HCT116 (cell line): Measurements from ENCODE around the gene TMCO5A.

ENCODE experiments used
- ATF3 ChIP-seq: IDR thresholded peaks from 2 replicates; pipeline ENCODE4 v1.6.1; 2012
- CEBPB ChIP-seq: IDR thresholded peaks from 2 replicates; pipeline ENCODE4 v1.6.1; 2012; ENCODE audit warnings: low read depth
- CTCF ChIP-seq, 3 experiments: fragments of 200-600 bp in 1 of 3; sonication (generic) in 1 of 3; IDR thresholded peaks in 2 of 3; conservative IDR thresholded peaks in 1 of 3; 2 replicates each; pipeline ENCODE4 v1.5.1; 2012 to 2017; ENCODE audit warnings: low read depth in 2 of 3, low read length in 2 of 3, antibody characterized with exemption in 1 of 3, borderline replicate concordance in 1 of 3, control low read depth in 1 of 3, mild to moderate bottlenecking in 1 of 3, mixed read lengths in 1 of 3, mixed run types in 1 of 3, moderate library complexity in 1 of 3; ENCODE audit not compliant: insufficient read depth in 1 of 3
- EZH2 ChIP-seq: fragments of 200-600 bp; sonication (generic); IDR thresholded peaks from 2 replicates; pipeline ENCODE4 v1.6.1; 2017; ENCODE audit warnings: antibody characterized with exemption, mixed run types
- JUND ChIP-seq: IDR thresholded peaks from 2 replicates; pipeline ENCODE4 v1.6.1; 2012
- MAX ChIP-seq: IDR thresholded peaks from 2 replicates; pipeline ENCODE4 v1.6.1; 2012
- POLR2A ChIP-seq: IDR thresholded peaks from 2 replicates; pipeline ENCODE4 v1.7.0; 2011; ENCODE audit warnings: borderline replicate concordance; ENCODE audit not compliant: insufficient read depth, insufficient read length; ENCODE audit errors: extremely low read depth
- POLR2AphosphoS5 ChIP-seq: IDR thresholded peaks from 2 replicates; pipeline ENCODE4 v1.6.1; 2011; ENCODE audit warnings: mild to moderate bottlenecking, low read depth, low read length, moderate library complexity
- RAD21 ChIP-seq: IDR thresholded peaks from 2 replicates; pipeline ENCODE4 v1.6.1; 2012; ENCODE audit warnings: low read depth, mild to moderate bottlenecking
- ZNF274 ChIP-seq: fragments of 200-500 bp; sonication (Bioruptor generic); IDR thresholded peaks from 2 replicates; pipeline ENCODE4 v1.6.1; 2014; ENCODE audit warnings: mild to moderate bottlenecking, low read depth, low read length, inconsistent platforms
- TF ChIP-seq, protein P1 (sequence below): IDR thresholded peaks from 2 replicates; pipeline ENCODE4 v1.6.1; 2012; ENCODE audit warnings: low read depth

DNA sequence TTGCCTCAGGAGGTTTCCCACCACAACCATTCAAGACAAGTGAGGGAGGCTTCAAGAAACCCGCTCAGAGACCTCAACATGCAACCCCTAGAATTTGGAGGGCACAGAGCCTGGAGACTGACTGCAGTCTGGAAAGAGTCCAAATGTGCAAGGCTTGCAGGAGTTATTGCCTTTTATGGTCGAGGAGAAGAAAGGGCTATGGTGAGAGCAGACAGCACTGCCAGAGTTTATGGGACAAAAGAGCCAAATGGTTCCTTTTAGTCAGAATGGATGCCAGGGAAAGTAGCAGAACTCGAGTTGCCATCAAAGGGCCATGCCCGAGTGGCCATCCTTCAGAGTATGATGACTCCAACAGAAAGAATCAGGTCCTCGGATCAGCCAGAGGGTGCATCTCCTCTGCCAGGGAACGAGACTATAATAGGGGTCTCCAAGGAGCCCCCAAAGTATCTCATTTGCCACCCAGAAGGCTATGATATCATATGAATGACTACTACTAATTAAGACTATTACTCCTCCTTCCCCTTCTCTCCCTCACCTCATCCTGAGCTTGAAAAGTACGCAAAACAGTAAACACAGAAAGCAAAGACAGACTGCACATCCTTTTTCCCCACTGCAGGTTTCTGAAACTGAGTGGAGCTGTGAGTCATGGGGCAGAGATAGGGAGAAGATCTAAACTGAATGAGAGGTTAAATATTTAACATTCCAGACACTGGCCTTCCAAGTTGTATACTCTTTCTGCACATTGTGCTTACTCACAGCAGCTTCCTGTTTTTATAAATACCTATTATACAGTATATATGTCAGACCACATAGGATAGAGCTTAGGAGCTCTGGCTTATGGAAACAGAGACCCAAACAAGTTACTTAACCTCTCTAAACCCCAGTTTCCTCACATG, 33.9 kb upstream of the TMCO5A start:
- TF ChIP-seq CTCF (IDR thresholded peaks at IDR 0.05 in 2 of 3, conservative IDR thresholded peaks at IDR 0.05 in 1 of 3; ENCODE audit: borderline replicate concordance in 1 of 3, insufficient read depth in 1 of 3, low read depth in 2 of 3, low read length in 2 of 3): no peak
- TF ChIP-seq CEBPB: no peak
- TF ChIP-seq EZH2: no peak
- TF ChIP-seq POLR2A: no peak
- no peak for TF ChIP-seq POLR2AphosphoS5
- no peak for TF ChIP-seq JUND
- no peak for TF ChIP-seq RAD21
- TF ChIP-seq ATF3: no peak
- TF ChIP-seq MAX: no peak
- TF ChIP-seq, protein P1, sequence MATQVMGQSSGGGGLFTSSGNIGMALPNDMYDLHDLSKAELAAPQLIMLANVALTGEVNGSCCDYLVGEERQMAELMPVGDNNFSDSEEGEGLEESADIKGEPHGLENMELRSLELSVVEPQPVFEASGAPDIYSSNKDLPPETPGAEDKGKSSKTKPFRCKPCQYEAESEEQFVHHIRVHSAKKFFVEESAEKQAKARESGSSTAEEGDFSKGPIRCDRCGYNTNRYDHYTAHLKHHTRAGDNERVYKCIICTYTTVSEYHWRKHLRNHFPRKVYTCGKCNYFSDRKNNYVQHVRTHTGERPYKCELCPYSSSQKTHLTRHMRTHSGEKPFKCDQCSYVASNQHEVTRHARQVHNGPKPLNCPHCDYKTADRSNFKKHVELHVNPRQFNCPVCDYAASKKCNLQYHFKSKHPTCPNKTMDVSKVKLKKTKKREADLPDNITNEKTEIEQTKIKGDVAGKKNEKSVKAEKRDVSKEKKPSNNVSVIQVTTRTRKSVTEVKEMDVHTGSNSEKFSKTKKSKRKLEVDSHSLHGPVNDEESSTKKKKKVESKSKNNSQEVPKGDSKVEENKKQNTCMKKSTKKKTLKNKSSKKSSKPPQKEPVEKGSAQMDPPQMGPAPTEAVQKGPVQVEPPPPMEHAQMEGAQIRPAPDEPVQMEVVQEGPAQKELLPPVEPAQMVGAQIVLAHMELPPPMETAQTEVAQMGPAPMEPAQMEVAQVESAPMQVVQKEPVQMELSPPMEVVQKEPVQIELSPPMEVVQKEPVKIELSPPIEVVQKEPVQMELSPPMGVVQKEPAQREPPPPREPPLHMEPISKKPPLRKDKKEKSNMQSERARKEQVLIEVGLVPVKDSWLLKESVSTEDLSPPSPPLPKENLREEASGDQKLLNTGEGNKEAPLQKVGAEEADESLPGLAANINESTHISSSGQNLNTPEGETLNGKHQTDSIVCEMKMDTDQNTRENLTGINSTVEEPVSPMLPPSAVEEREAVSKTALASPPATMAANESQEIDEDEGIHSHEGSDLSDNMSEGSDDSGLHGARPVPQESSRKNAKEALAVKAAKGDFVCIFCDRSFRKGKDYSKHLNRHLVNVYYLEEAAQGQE: no peak
- no peak for TF ChIP-seq ZNF274
